A673 (cell line): ENCODE results near the gene OXNAD1. TPM values are rescaled to one million over a fixed set of nuclear protein-coding genes. Genes with fewer than 3 reads are reported as not detected.

Source experiments
- BruUV-seq: library from RNA; stranded (reverse); fragments of 400-500 nt; replicated peaks from 2 replicates; lab custom pipeline; 2021; lab: Mats Ljungman, UMichigan
- CTCF ChIA-PET: fragments of 300-600 bp; sonication (Branson Sonifier 250); formaldehyde crosslinking; loops from one replicate; lab custom pipeline; 2022; ENCODE audit warnings: antibody characterized with exemption; lab: Charles Lee
- POLR2A ChIA-PET: fragments of 300-600 bp; sonication (Branson Sonifier 250); formaldehyde crosslinking; loops from one replicate; lab custom pipeline; 2022; ENCODE audit warnings: antibody characterized with exemption; ENCODE audit not compliant: low non-redundant PET; lab: Charles Lee
- DNase-seq: peaks from one replicate; pipeline ENCODE4 v3.0.0-alpha.2; 2015; ENCODE audit warnings: low spot score
- H3K27ac ChIP-seq: fragments of 200-600 bp; sonication (generic); 2 replicates; pipeline ENCODE4 v1.5.1; 2016; ENCODE audit warnings: mixed run types, low read depth, mild to moderate bottlenecking, mixed read lengths, antibody characterized with exemption, low read length; ENCODE audit not compliant: poor library complexity, severe bottlenecking
- H3K27me3 ChIP-seq: fragments of 200-600 bp; sonication (generic); replicated peaks from 2 replicates; pipeline ENCODE4 v1.6.1; 2017; ENCODE audit warnings: mixed run types, low read depth, mild to moderate bottlenecking, mixed read lengths, antibody characterized with exemption, low read length; ENCODE audit not compliant: insufficient read depth, poor library complexity
- H3K36me3 ChIP-seq: fragments of 200-600 bp; sonication (generic); 2 replicates; pipeline ENCODE4 v1.6.1; 2016; ENCODE audit warnings: mixed run types, mild to moderate bottlenecking, mixed read lengths, antibody characterized with exemption, low read length; ENCODE audit not compliant: insufficient read depth, poor library complexity, severe bottlenecking
- H3K4me1 ChIP-seq: fragments of 200-600 bp; sonication (generic); 2 replicates; pipeline ENCODE4 v1.6.1; 2017; ENCODE audit warnings: mixed run types, mild to moderate bottlenecking, mixed read lengths, antibody characterized with exemption, low read length; ENCODE audit not compliant: insufficient read depth, poor library complexity, severe bottlenecking
- H3K4me3 ChIP-seq: fragments of 200-600 bp; sonication (generic); 2 replicates; pipeline ENCODE4 v1.5.1; 2016; ENCODE audit warnings: low read depth, mixed run types, mild to moderate bottlenecking, mixed read lengths, low read length; ENCODE audit not compliant: poor library complexity, severe bottlenecking
- H3K9me3 ChIP-seq: fragments of 200-600 bp; sonication (generic); 2 replicates; pipeline ENCODE4 v1.6.1; 2016; ENCODE audit warnings: mixed run types, low read depth, mild to moderate bottlenecking, mixed read lengths, antibody characterized with exemption, low read length; ENCODE audit not compliant: poor library complexity, severe bottlenecking
- EZH2 ChIP-seq: fragments of 200-600 bp; sonication (generic); IDR thresholded peaks from 2 replicates; pipeline ENCODE4 v1.6.1; 2017; ENCODE audit warnings: borderline replicate concordance, low read depth, mild to moderate bottlenecking, mixed read lengths, antibody characterized with exemption, low read length; ENCODE audit not compliant: poor library complexity, severe bottlenecking
- intact Hi-C: fragments of 100-400 bp; cut with micrococcal nuclease; formaldehyde crosslinking; loops from one replicate; pipeline ENCODE4 v1.10.0; 2022; ENCODE audit not compliant: unreplicated experiment
- total RNA-seq: library from RNA; stranded (reverse); gene quantifications from 2 replicates; pipeline ENCODE4 v1.2.3, GENCODE V29; 2021
- TF ChIP-seq, protein P1 (sequence below): fragments of 300-800, 200-600 bp; sonication (generic); conservative IDR thresholded peaks from 2 replicates; pipeline ENCODE4 v1.5.1; 2017; ENCODE audit warnings: low read depth, mild to moderate bottlenecking, antibody characterized with exemption, low read length, moderate library complexity, mixed read lengths

The OXNAD1 gene
- total RNA-seq, 1 experiment from 2014 or later, result 21.5 TPM

DNA sequence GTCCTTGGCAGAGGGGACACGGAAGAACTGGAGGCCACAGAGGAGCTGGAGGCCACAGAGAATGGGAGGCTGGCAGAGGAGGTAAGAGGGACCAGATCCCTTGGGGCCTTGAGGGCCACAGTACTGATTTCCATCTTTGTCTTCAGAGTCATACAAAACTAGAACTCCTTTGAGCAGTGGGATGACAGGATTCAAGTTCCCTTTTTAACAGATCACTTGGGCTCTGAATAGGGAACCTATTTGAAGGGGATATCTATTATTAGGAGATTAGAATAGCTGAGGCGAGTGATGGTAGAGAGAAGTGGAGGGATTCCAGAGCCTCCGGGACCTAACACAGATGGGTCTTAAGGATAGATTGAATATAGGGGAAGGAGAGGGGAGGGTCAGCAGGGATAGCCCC is 55.7 kb downstream of the OXNAD1 start:
- ChIA-PET CTCF (no interaction called here), POLR2A (no interaction called here)

DNA sequence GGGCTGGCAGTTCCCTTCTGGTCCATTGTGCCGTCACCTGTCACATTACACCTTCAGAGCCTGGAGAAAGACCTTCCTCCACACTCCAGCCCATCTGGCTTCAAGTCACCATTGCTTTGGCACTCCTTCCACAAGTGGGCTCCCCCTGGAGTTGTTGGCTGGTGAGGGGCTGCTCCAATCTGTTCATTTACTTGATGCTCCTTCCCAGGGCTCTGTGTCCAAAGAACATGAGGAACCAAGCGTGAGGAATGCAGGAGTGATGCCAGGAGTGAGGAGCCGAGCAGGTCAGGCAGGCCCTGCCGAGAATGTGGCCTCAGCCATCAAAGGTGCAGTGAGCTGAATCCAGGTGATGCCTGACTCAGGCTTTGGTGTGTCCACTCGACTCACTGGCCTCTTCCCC is 57.2 kb downstream of the OXNAD1 start:
- Histone ChIP-seq H3K4me3 (no peak overlapping the region), H3K4me1 (no peaks in the 10 kb centered on the region), H3K27me3 (no peaks in the 10 kb centered on the region), H3K9me3 (no peaks in the 10 kb centered on the region), H3K36me3 (no peaks in the 10 kb centered on the region), H3K27ac (no peak overlapping the region)
- no peak for DNase-seq
- ChIA-PET POLR2A (no interaction called here), CTCF (no interaction called here)
- intact Hi-C loops, result no loop called here
- TF ChIP-seq, protein P1, sequence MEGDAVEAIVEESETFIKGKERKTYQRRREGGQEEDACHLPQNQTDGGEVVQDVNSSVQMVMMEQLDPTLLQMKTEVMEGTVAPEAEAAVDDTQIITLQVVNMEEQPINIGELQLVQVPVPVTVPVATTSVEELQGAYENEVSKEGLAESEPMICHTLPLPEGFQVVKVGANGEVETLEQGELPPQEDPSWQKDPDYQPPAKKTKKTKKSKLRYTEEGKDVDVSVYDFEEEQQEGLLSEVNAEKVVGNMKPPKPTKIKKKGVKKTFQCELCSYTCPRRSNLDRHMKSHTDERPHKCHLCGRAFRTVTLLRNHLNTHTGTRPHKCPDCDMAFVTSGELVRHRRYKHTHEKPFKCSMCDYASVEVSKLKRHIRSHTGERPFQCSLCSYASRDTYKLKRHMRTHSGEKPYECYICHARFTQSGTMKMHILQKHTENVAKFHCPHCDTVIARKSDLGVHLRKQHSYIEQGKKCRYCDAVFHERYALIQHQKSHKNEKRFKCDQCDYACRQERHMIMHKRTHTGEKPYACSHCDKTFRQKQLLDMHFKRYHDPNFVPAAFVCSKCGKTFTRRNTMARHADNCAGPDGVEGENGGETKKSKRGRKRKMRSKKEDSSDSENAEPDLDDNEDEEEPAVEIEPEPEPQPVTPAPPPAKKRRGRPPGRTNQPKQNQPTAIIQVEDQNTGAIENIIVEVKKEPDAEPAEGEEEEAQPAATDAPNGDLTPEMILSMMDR, result no peak
- TF ChIP-seq EZH2, result no peak
- BruUV-seq, result no TSS peak

More for the DNA sequence above, 55.7 kb downstream of the OXNAD1 start:
- Histone ChIP-seq H3K4me1 (no peaks in the 10 kb centered on the region), H3K36me3 (no peaks in the 10 kb centered on the region), H3K27ac (no peak overlapping the region), H3K4me3 (no peak overlapping the region), H3K9me3 (no peaks in the 10 kb centered on the region), H3K27me3 (no peaks in the 10 kb centered on the region)
- TF ChIP-seq EZH2, result no peak
- TF ChIP-seq, protein P1, result no peak
- intact Hi-C loops, result no loop called here
- DNase-seq, result no peak
- BruUV-seq, result no TSS peak

DNA sequence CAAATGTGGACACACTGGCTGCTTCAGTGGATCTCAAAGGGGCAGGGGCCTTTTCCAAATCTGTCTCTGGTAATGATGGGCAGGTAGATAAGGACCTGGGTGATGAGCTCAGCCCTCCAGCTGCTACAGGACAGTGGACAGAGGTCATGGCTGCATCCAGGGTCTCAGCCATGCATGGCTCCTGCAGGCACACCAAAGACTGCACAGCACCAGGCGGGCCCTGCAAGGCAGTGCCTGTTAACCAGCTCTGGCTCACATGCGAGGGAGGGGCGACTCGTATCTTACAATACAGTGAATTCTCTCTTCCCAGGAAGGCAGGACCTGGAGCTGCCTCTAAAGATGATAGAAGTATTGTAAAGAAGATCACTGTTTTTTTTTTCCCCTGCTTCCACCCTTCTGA is 58.7 kb downstream of the OXNAD1 start:
- ChIA-PET POLR2A (no interaction called here), CTCF (no interaction called here)
- TF ChIP-seq, protein P1, result no peak
- no peak for TF ChIP-seq EZH2
- Histone ChIP-seq H3K9me3 (no peaks in the 10 kb centered on the region), H3K36me3 (no peaks in the 10 kb centered on the region), H3K27me3 (no peaks in the 10 kb centered on the region), H3K4me1 (no peaks in the 10 kb centered on the region), H3K27ac (no peak overlapping the region), H3K4me3 (no peak overlapping the region)
- no peak for DNase-seq
- intact Hi-C loops, result no loop called here
- BruUV-seq, result no TSS peak
